Measurements from ENCODE around the gene CCDC192.

- TF ChIP-seq CTCF (IDR thresholded peaks at IDR 0.05; ENCODE audit: poor library complexity, severe bottlenecking): no peak
- no peak for TF ChIP-seq EP300 (conservative IDR thresholded peaks at IDR 0.05; ENCODE audit: poor library complexity, severe bottlenecking)
- TF ChIP-seq EZH2 (IDR thresholded peaks at IDR 0.05; ENCODE audit: borderline replicate concordance, insufficient read depth, low read length, poor library complexity, severe bottlenecking): no peak
- TF ChIP-seq POLR2AphosphoS5 (IDR thresholded peaks at IDR 0.05): no peak
- no peak for TF ChIP-seq MXI1 (conservative IDR thresholded peaks at IDR 0.05; ENCODE audit: poor library complexity, severe bottlenecking)
- TF ChIP-seq SMC3 (conservative IDR thresholded peaks at IDR 0.05; ENCODE audit: poor library complexity): no peak
Observed at GRCh38 chr5:127694518-127695171, 8.5 kb upstream of the CCDC192 start.

Data from neural cell (in vitro differentiated cells).